Transverse colon (tissue), 4 donors: Measurements from ENCODE around the gene CADPS2. TPM values are rescaled to one million over a fixed set of nuclear protein-coding genes. Genes with fewer than 3 reads are reported as not detected.
A peak's percentile ranks its signal among the peaks of the same experiment; 100 is the strongest.

Experiments used
- DNase-seq: peaks from one replicate; pipeline ENCODE4 v3.0.0-alpha.2; 2019
- H3K27ac ChIP-seq, 4 donors: fragments of 200-600 bp; sonication (generic); 2 replicates each; pipeline ENCODE4 v1.5.1; 2016 to 2018; ENCODE audit warnings: inconsistent platforms in 4 of 4
- H3K27me3 ChIP-seq: fragments of 200-600 bp; sonication (generic); 2 replicates; pipeline ENCODE4 v1.5.1; 2017; ENCODE audit warnings: inconsistent platforms
- H3K36me3 ChIP-seq, 4 donors: fragments of 200-600 bp; sonication (generic); 2 replicates each; pipeline ENCODE4 v1.5.1; 2017 to 2019; ENCODE audit warnings: inconsistent platforms in 4 of 4
- H3K4me1 ChIP-seq, 4 donors: fragments of 200-600 bp; sonication (generic); 2 replicates each; pipeline ENCODE4 v1.5.1; 2017 to 2020; ENCODE audit warnings: inconsistent platforms in 4 of 4
- H3K4me3 ChIP-seq, 4 donors: fragments of 200-600 bp; sonication (generic); 1 replicate in 1 of 4; 2 replicates in 3 of 4; pipeline versions ENCODE4 v1.5.1 to v1.6.1; 2017 to 2019; ENCODE audit warnings: inconsistent platforms in 4 of 4
- H3K9me3 ChIP-seq, 2 donors: fragments of 200-600 bp; sonication (generic); 2 replicates each; pipeline ENCODE4 v1.5.1; 2017 to 2019; ENCODE audit warnings: inconsistent platforms in 2 of 2
- EP300 ChIP-seq: sonication (generic); formaldehyde crosslinking; IDR thresholded peaks from one replicate; pipeline ENCODE4 v1.6.1; 2017; ENCODE audit warnings: antibody characterized with exemption, low read depth
- POLR2A ChIP-seq: fragments of 450-650 bp; IDR thresholded peaks from one replicate; pipeline ENCODE4 v1.6.1; 2016; ENCODE audit warnings: antibody characterized with exemption, mild to moderate bottlenecking, moderate library complexity
- POLR2AphosphoS5 ChIP-seq, 3 donors: sonication (generic); formaldehyde crosslinking; IDR thresholded peaks; one replicate each; pipeline ENCODE4 v1.6.1; 2016; ENCODE audit warnings: antibody characterized with exemption in 3 of 3
- WGBS, 2 donors: methylation state at CpG; one replicate each; pipeline ENCODE4 v1.1.5; 2018; ENCODE audit warnings: low coverage in 1 of 2; 5-methylcytosine and 5-hydroxymethylcytosine counted together
- in situ Hi-C, 4 donors: fragments of 200-750 bp; cut with MboI; loops; one replicate each; pipeline versions ENCODE4 v1.15.0 to v1.15.1; 2017; ENCODE audit warnings: low sequenced_read_pairs in 3 of 4, low pct_ligation_motif_present in 1 of 4, low pct_unique_long_range_greater_than_20kb in 1 of 4
- intact Hi-C: fragments of 100-400 bp; cut with DNase I; formaldehyde crosslinking; loops from one replicate; pipeline ENCODE4 v1.15.1; 2023; ENCODE audit warnings: low total_unique reads
- total RNA-seq, 4 donors: library from RNA; depleted of rRNA; stranded (reverse); fragments of >200 nt; gene quantifications; one replicate each; pipeline ENCODE4 v1.1.0, GENCODE V29; 2016
- TF ChIP-seq, protein P1 (sequence below), 5 experiments: fragments of 200-600 bp in 3 of 5; fragments of 450-650 bp in 2 of 5; sonication (generic) in 3 of 5; IDR thresholded peaks; 1 replicate in 2 of 5; 2 replicates in 3 of 5; pipeline ENCODE4 v1.5.1; 2016 to 2017; ENCODE audit warnings: antibody characterized with exemption in 5 of 5, inconsistent platforms in 3 of 5, mild to moderate bottlenecking in 2 of 5, moderate library complexity in 1 of 5

The CADPS2 gene
- total RNA-seq, 4 donors from 2014 or later: 9.0 to 15.2 (median 12.6) TPM

- Histone ChIP-seq H3K9me3 (no peaks in the 10 kb centered on the region), H3K27ac (no peak overlapping the region), H3K27me3 (peaks cover 100% of the 10 kb centered on the region), H3K36me3 (no peaks in the 10 kb centered on the region), H3K4me3 (peak overlapping the region in 1 of 4 donors; percentile 43), H3K4me1 (peaks cover 21 to 58% (median 36%) of the 10 kb centered on the region in 4 donors)
- 5 to 19% methylated on average over 9 to 36 of the region's 37 CpGs for WGBS, 2 donors
- DNase-seq: no peak
- in situ Hi-C loops: no loop called here
- TF ChIP-seq POLR2AphosphoS5 (IDR thresholded peaks at IDR 0.05): no peak
- no peak for TF ChIP-seq POLR2A
- intact Hi-C loops: no loop called here
These were observed 579.7 kb downstream of the CADPS2 start for GRCh38 chr7:122306320-122307227.

DNA sequence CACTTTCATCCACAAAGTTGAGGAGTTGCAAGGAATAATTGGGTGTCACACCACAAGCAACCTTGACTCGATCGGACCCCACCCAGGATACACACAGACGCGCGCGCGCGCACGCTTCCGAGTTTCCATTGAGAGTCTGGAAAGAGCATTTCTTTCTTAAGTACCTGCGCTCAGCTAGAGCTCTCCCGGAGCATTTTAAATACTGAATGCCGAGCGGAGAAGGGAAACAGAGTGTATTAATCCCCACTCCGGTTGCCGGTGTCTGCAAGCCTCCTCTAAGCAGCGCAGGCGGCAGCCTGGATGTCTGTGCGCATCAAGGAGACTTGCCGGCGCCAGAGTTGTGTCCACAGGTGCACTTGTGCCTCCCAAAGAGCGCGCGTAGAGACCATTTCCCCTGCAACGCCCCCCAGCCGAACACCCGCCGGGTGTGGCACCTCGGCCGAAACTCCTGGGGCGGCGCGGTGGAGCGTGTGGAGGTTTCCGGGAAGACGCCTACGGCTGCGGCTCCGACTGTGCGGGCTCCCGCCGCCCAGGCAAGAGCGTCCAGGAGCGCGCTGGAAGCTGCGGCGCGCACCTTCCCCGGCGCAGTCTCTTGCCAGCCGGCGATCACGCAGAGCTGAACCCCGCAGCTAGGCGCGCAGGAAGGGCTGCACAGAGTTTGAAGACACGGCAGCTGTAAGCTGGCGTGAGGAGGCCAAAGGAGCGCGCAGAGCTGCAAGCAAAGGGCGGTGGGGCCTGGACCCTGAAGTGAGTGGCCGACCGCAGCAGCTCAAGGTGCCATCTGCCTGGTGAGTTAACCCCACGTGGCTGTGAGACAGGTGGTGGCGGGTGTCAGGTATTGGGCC is 580.6 kb downstream of the CADPS2 start:
- Histone ChIP-seq H3K4me3 (peak overlapping the region in 2 of 4 donors; percentile 13 to 43), H3K4me1 (peaks cover 18 to 51% (median 35%) of the 10 kb centered on the region in 4 donors), H3K27me3 (peaks cover 100% of the 10 kb centered on the region), H3K36me3 (no peaks in the 10 kb centered on the region), H3K9me3 (no peaks in the 10 kb centered on the region), H3K27ac (no peak overlapping the region)
- no peak for DNase-seq
- intact Hi-C loops: no loop called here
- in situ Hi-C loops: no loop called here
- TF ChIP-seq POLR2AphosphoS5 (IDR thresholded peaks at IDR 0.05): no peak
- no peak for TF ChIP-seq EP300
- TF ChIP-seq, protein P1, sequence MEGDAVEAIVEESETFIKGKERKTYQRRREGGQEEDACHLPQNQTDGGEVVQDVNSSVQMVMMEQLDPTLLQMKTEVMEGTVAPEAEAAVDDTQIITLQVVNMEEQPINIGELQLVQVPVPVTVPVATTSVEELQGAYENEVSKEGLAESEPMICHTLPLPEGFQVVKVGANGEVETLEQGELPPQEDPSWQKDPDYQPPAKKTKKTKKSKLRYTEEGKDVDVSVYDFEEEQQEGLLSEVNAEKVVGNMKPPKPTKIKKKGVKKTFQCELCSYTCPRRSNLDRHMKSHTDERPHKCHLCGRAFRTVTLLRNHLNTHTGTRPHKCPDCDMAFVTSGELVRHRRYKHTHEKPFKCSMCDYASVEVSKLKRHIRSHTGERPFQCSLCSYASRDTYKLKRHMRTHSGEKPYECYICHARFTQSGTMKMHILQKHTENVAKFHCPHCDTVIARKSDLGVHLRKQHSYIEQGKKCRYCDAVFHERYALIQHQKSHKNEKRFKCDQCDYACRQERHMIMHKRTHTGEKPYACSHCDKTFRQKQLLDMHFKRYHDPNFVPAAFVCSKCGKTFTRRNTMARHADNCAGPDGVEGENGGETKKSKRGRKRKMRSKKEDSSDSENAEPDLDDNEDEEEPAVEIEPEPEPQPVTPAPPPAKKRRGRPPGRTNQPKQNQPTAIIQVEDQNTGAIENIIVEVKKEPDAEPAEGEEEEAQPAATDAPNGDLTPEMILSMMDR (IDR thresholded peaks at IDR 0.05): no peak
- no peak for TF ChIP-seq POLR2A
- 4% methylated on average over 42 of the region's 65 CpGs; no CpG with 5 or more reads in 1 of the 2 donors for WGBS, 2 donors

DNA sequence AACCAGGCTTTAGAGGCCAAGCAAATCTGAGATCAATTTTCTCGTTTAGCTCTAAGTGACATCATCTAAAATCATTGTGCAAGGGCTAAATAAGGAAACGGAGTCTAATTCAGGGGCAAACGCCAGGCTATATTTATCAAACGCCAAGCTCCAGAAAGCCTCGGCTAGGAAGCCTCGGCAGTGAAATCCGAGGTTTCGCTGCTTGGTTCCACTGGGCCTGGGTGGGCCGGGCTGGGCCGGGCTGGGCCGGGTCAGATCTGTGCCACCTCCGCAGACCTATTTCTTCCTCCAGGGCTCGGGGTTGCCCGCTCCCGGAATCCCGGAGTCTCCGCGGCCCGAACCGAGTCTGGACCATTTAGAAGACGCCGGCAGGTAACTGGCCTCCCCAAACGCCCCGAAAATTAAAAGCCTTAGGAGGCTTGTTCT is 581.3 kb downstream of the CADPS2 start:
- peaks cover 100% of the 10 kb centered on the region for H3K27me3 ChIP-seq
- no peak overlapping the region for H3K27ac ChIP-seq
- in situ Hi-C loops (no loop called here), intact Hi-C loops (no loop called here)
- H3K4me1 ChIP-seq: peaks cover 17 to 50% (median 31%) of the 10 kb centered on the region in 4 donors
- WGBS, 2 donors: 5% methylated on average over 22 of the region's 24 CpGs; no CpG with 5 or more reads in 1 of the 2 donors
- no peaks in the 10 kb centered on the region for H3K9me3 ChIP-seq
- H3K36me3 ChIP-seq: no peaks in the 10 kb centered on the region
- TF ChIP-seq, protein P1 (IDR thresholded peaks at IDR 0.05): no peak
- no peak for TF ChIP-seq POLR2AphosphoS5 (IDR thresholded peaks at IDR 0.05)
- TF ChIP-seq EP300: no peak
- TF ChIP-seq POLR2A: no peak
- DNase-seq: no peak
- peak overlapping the region in 2 of 4 donors; percentile 13 to 43 for H3K4me3 ChIP-seq

- no peak for DNase-seq
- in situ Hi-C loops: no loop called here
- H3K4me1 ChIP-seq: peaks cover 17 to 51% (median 32%) of the 10 kb centered on the region in 4 donors
These were observed 581.8 kb downstream of the CADPS2 start, which contains the start of gene FEZF1 for GRCh38 chr7:122304319-122304975. Gene FEZF1, minus strand, starts transcription at chr7:122304750. Its CDS starts 313 bp downstream, at chr7:122304437.

More at GRCh38 chr7:122304319-122304975, 581.8 kb downstream of the CADPS2 start, which contains the start of gene FEZF1:
- peak within 1 kb of the TSS in 2 of 4 donors; percentile 13 to 43 for H3K4me3 ChIP-seq
- H3K9me3 ChIP-seq: no peaks in the 10 kb centered on the region
- 8 to 11% methylated on average over 16 to 28 of the region's 35 CpGs for WGBS, 2 donors
- H3K36me3 ChIP-seq: no peaks in the 10 kb centered on the region
- peaks cover 100% of the 10 kb centered on the region for H3K27me3 ChIP-seq
- intact Hi-C loops: no loop called here
- no peak within 1 kb of the TSS for H3K27ac ChIP-seq
- TF ChIP-seq POLR2A (no peak), POLR2AphosphoS5 (IDR thresholded peaks at IDR 0.05) (no peak), EP300 (no peak)
- TF ChIP-seq, protein P1 (IDR thresholded peaks at IDR 0.05): no peak
